GM23338 (cell line): Measurements from ENCODE around the gene NXF1.

Source experiments
- CREB1 ChIP-seq: fragments of 250-450 bp; sonication (Bioruptor Pico); IDR thresholded peaks from 2 replicates; pipeline ENCODE4 v1.5.0; 2020; ENCODE audit warnings: low read depth, mild to moderate bottlenecking, moderate library complexity
- CTCF ChIP-seq, 2 experiments: fragments of 200-600 bp in 1 of 2; sonication (generic) in 1 of 2; conservative IDR thresholded peaks; 2 replicates each; pipeline versions ENCODE4 v1.5.1 to v1.6.1; 2016 to 2017; ENCODE audit warnings: antibody characterized with exemption in 2 of 2, low read depth in 2 of 2, mild to moderate bottlenecking in 2 of 2, moderate library complexity in 1 of 2
- EZH2 ChIP-seq: fragments of 200-600 bp; sonication (generic); IDR thresholded peaks from one replicate; pipeline ENCODE4 v1.8.0; 2017; ENCODE audit warnings: antibody characterized with exemption, mild to moderate bottlenecking, low read depth; ENCODE audit not compliant: unreplicated experiment
- NANOG ChIP-seq: IDR thresholded peaks from 2 replicates; pipeline ENCODE4 v1.6.1; 2016; ENCODE audit warnings: antibody characterized with exemption, borderline replicate concordance
- POLR2AphosphoS5 ChIP-seq: IDR thresholded peaks from 2 replicates; pipeline ENCODE4 v1.6.1; 2016; ENCODE audit warnings: antibody characterized with exemption, low read depth
- TF ChIP-seq, protein P1 (sequence below): IDR thresholded peaks from one replicate; pipeline ENCODE4 v1.6.1; 2018; ENCODE audit warnings: antibody characterized with exemption; ENCODE audit not compliant: unreplicated experiment

- TF ChIP-seq, protein P1, sequence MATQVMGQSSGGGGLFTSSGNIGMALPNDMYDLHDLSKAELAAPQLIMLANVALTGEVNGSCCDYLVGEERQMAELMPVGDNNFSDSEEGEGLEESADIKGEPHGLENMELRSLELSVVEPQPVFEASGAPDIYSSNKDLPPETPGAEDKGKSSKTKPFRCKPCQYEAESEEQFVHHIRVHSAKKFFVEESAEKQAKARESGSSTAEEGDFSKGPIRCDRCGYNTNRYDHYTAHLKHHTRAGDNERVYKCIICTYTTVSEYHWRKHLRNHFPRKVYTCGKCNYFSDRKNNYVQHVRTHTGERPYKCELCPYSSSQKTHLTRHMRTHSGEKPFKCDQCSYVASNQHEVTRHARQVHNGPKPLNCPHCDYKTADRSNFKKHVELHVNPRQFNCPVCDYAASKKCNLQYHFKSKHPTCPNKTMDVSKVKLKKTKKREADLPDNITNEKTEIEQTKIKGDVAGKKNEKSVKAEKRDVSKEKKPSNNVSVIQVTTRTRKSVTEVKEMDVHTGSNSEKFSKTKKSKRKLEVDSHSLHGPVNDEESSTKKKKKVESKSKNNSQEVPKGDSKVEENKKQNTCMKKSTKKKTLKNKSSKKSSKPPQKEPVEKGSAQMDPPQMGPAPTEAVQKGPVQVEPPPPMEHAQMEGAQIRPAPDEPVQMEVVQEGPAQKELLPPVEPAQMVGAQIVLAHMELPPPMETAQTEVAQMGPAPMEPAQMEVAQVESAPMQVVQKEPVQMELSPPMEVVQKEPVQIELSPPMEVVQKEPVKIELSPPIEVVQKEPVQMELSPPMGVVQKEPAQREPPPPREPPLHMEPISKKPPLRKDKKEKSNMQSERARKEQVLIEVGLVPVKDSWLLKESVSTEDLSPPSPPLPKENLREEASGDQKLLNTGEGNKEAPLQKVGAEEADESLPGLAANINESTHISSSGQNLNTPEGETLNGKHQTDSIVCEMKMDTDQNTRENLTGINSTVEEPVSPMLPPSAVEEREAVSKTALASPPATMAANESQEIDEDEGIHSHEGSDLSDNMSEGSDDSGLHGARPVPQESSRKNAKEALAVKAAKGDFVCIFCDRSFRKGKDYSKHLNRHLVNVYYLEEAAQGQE, result no peak
- TF ChIP-seq CTCF (conservative IDR thresholded peaks at IDR 0.05; ENCODE audit: low read depth in 2 of 2) (no peak), EZH2 (no peak), CREB1 (no peak), NANOG (no peak), POLR2AphosphoS5 (no peak; the same call in 1 of the 2 replicates)
These were observed 49.0 kb upstream of the NXF1 start for GRCh38 chr11:62854013-62854824.
